Measurements from ENCODE around the gene OSBPL2.

- TF ChIP-seq EZH2 (IDR thresholded peaks at IDR 0.05; ENCODE audit: borderline replicate concordance, low read depth, low read length, severe bottlenecking) (no peak), CTCF (IDR thresholded peaks at IDR 0.05; ENCODE audit: borderline replicate concordance, extremely low read depth, low read length, poor library complexity, severe bottlenecking) (no peak)
Observed at GRCh38 chr20:62222972-62223371, 15.3 kb upstream of the OSBPL2 start.

All from DND-41 (cell line).